PFSK-1 (cell line): Measurements from ENCODE around the gene GARIN5B.

ENCODE experiments used
- FOXP2 ChIP-seq: optimal IDR thresholded peaks from 2 replicates; pipeline ENCODE3; 2011; ENCODE audit warnings: borderline replicate concordance, control low read depth, inconsistent platforms; ENCODE audit not compliant: insufficient read depth; ENCODE audit errors: extremely low read length, extremely low read depth
- POLR2AphosphoS5 ChIP-seq: IDR thresholded peaks from 2 replicates; pipeline ENCODE4 v1.6.1; 2012; ENCODE audit warnings: low read depth, mild to moderate bottlenecking, control low read depth, low read length, moderate library complexity
- SIN3A ChIP-seq: IDR thresholded peaks from 2 replicates; pipeline ENCODE4 v1.6.1; 2012; ENCODE audit warnings: mild to moderate bottlenecking, low read length, moderate library complexity, borderline replicate concordance; ENCODE audit not compliant: insufficient read depth
- TAF1 ChIP-seq: IDR thresholded peaks from 2 replicates; pipeline ENCODE4 v1.6.1; 2012; ENCODE audit warnings: low read length, control low read depth, borderline replicate concordance; ENCODE audit not compliant: insufficient read depth
- TF ChIP-seq, protein P1 (sequence below), 2 experiments: IDR thresholded peaks; 2 replicates each; pipeline versions ENCODE4 v1.6.1 to v1.8.0; 2011 to 2012; ENCODE audit warnings: low read depth in 2 of 2, low read length in 2 of 2, control low read depth in 1 of 2, inconsistent platforms in 1 of 2, mild to moderate bottlenecking in 1 of 2, moderate library complexity in 1 of 2; ENCODE audit not compliant: insufficient read depth in 1 of 2

Gene GARIN5B

DNA sequence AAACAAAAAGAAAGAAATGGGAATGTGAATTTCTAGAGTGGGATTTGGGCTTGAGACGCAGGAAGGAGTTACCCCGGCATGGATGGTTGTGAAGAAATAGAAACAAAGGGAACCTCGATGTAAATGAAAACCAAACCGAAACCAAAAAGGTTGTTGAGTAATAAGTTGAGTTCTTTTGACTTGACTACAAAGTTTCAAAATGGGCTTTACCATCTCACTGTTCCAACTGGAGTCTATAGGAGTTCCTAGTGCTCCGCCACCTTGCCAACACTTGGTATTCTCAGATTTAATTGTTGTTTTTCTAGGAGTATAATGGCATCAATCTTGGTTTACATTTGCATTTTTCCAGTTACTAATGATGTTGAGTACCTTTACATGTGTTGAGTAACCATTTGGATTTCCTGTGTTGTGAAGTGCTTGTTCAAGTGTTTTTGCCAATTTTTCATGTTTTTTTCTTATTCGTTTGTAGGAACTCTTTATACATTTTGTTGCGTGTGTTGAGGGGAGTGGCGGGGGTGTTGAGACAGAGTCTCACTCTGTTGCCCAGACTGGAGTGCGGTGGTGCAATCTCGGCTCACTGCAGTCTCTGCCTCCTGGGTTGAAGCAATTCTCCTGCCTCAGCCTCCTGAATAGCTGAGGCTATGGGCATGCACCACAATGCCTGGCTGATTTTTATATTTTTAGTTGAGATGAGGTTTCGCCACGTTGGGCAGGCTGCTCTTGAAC lies 35.3 kb upstream of the GARIN5B start:
- TF ChIP-seq POLR2AphosphoS5: no peak

DNA sequence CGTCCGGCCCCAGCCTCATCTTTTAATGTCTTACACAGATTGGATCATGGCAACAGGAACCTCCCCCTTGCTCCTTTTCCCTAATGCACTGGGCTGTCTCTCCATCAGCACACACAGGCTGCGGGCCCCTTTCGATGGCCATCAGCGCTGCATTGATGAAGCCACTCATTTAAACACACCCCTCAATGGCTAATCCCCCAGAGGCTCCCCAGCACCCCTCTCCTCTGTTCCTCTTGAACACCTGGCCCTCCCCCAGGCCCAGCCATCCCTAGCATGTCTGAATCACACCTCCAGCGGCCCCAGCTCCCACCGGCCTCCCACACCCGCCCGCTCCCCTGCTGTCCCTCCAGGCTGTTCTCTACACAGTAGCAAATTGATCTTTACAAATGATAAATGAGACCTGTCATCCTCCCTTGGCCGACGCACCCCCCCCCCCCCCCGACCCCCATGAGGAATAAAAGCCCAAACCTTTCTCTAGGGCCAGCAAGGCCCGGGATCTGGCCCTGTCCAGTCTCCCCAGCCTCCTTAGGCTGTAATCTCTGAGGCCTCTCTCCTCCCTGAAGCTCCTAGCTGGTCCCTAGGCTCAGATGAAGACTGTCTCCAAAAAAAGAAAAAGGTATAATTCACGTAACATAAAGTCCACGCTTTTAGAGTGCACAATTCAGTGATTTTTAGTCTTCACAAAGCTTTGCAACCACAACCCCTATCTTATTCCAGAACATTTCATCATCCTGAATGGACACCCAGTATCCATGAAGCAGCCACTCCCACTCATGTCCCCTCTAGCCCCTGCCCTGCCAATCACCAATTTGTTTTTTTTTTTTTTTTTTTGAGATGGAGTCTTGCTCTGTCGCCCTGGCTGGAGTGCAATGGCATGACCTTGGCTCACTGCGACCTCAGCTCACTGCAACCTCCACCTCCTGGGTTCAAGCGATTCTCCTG lies 30.0 kb upstream of the GARIN5B start:
- TF ChIP-seq, protein P1, sequence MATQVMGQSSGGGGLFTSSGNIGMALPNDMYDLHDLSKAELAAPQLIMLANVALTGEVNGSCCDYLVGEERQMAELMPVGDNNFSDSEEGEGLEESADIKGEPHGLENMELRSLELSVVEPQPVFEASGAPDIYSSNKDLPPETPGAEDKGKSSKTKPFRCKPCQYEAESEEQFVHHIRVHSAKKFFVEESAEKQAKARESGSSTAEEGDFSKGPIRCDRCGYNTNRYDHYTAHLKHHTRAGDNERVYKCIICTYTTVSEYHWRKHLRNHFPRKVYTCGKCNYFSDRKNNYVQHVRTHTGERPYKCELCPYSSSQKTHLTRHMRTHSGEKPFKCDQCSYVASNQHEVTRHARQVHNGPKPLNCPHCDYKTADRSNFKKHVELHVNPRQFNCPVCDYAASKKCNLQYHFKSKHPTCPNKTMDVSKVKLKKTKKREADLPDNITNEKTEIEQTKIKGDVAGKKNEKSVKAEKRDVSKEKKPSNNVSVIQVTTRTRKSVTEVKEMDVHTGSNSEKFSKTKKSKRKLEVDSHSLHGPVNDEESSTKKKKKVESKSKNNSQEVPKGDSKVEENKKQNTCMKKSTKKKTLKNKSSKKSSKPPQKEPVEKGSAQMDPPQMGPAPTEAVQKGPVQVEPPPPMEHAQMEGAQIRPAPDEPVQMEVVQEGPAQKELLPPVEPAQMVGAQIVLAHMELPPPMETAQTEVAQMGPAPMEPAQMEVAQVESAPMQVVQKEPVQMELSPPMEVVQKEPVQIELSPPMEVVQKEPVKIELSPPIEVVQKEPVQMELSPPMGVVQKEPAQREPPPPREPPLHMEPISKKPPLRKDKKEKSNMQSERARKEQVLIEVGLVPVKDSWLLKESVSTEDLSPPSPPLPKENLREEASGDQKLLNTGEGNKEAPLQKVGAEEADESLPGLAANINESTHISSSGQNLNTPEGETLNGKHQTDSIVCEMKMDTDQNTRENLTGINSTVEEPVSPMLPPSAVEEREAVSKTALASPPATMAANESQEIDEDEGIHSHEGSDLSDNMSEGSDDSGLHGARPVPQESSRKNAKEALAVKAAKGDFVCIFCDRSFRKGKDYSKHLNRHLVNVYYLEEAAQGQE (IDR thresholded peaks at IDR 0.05; ENCODE audit: insufficient read depth in 1 of 2, low read depth in 2 of 2, low read length in 2 of 2): no peak
- TF ChIP-seq POLR2AphosphoS5: no peak
- TF ChIP-seq SIN3A: no peak
- no peak for TF ChIP-seq FOXP2
- TF ChIP-seq TAF1: no peak

DNA sequence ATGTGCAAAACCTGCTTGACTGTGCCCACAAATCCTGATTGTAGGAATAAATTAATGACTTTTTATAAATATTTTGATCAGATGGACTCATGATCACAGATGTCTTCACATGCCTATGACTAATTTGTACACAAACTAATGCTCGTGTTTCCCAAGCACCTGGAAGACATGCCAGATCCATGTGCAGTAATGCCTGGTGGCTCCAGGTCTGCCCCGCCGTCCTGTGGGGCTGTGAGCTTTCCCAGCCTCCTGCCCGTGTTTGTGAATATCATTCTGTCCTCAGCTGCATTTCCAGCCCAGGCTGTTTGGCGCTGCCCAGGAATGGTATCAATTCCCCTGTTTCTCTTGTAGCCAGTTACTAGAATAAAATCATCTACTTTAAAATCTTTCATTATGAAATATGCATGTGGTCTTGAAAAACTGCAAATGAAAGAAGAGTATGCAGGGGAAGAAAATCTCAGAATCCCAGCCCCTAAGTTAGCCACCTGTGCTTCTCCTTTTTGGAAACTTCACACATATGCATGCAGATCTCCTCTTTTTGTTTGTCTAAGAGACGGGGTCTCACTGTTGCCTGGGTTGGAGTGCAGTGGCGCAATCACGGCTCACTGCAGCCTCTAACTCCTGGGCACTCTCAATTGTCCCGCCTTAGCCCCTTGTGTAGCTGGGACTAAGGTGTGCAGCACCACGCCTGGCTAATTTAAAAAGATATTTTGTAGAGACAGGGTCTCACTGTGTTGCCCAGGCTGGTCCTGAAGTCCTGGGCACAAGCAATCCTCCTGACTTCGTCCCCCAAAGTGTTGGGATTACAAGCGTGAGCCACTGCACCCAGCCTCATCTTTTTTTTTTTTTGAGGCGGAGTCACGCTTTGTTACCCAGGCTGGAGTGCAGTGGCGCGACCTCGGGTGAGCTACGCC lies 28.9 kb upstream of the GARIN5B start:
- TF ChIP-seq SIN3A (no peak), FOXP2 (no peak), POLR2AphosphoS5 (no peak; the same call in 1 of the 2 replicates), TAF1 (no peak)
- TF ChIP-seq, protein P1 (IDR thresholded peaks at IDR 0.05; ENCODE audit: insufficient read depth in 1 of 2, low read depth in 2 of 2, low read length in 2 of 2): no peak

DNA sequence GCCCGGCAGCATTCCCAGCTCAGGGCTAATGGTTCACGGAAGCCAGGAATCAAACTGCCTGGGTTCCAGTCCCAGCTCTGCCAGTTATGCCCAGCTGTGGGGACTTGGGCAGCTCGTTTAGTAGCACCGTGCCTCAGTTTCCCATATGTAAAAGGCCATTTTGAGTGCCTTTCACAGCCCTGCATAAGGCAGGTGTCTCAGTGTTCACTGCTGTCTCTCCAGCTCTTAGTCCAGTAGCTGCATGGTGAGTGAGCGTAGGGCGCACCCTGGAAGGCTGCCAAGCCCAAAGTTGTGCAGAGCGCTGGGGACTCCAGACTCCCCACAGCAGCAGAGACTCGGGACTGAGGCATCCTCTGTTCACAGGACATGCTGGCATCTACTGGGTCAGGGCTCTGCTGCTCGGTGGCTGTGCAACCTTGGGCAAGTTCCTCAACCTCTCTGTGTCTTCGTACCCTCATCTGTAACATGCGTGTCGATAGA lies 28.2 kb upstream of the GARIN5B start:
- no peak for TF ChIP-seq SIN3A
- TF ChIP-seq, protein P1 (IDR thresholded peaks at IDR 0.05; ENCODE audit: insufficient read depth in 1 of 2, low read depth in 2 of 2, low read length in 2 of 2): no peak
- peak; percentile 69 for TF ChIP-seq POLR2AphosphoS5
- TF ChIP-seq TAF1: no peak

DNA sequence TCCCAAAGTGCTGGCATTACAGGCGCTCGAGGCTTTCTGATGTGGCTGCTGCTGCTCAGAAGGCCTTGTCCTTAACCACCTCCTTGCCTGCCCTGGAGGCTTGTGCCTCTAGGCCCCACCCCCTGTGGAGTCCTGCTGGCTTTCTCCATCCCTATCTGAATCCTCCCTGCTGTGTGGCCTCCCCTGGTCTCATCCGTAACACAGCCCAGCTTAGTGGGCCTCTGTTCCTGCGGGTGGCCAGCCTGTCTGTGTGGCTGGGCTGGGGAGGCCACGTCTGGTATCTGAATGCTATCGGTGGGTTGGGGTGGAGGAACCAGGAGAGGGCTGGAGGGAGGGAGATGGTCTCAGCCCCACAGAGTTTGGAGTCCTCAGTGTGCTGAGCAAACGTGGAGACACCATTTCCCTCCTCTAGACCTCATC lies 27.4 kb upstream of the GARIN5B start:
- TF ChIP-seq SIN3A: no peak
- no peak for TF ChIP-seq TAF1
- TF ChIP-seq, protein P1 (IDR thresholded peaks at IDR 0.05; ENCODE audit: insufficient read depth in 1 of 2, low read depth in 2 of 2, low read length in 2 of 2): no peak
- no peak; the same call in 1 of the 2 replicates for TF ChIP-seq POLR2AphosphoS5
- no peak for TF ChIP-seq FOXP2
